GM19372 (cell line): ENCODE measurements around the gene LRFN3.
"Not testable (repeated sequence)": the region's sequence is repeated elsewhere in the genome, so short reads cannot be mapped to it uniquely, and the experiment has no call there.

Experiments used
- ATAC-seq: cut with Tn5 transposase; IDR thresholded peaks from one replicate; pipeline ENCODE4 v1.9.1; 2021; ENCODE audit warnings: mild to moderate bottlenecking, low read depth, moderate library complexity; ENCODE audit not compliant: unreplicated experiment

LRFN3 gene

DNA sequence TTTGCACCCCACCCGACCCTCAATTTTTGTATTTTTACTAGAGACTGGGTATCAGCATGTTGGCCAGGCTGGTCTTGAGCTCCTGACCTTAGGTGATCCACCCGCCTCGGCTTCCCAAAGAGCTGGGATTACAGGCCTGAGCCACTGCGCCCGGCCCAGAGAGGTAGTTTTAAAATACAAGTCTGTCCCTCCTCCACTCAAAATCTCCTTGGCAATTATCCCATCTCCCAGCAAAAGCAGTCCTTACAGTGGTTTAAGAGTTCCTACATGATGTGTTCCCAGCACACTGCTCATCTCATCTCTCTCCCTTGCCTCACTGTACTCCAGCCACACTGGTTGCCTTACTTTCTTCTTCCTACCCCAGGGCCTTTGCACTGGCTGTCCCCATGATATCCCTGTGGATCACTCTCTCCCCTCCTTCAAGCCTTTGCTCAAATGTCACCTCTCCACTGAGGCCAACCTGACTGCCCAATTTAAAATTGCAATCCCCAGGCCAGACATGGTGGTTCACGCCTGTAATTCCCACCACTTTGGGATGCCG lies 24.3 kb downstream of the LRFN3 start:
- no peak for ATAC-seq

DNA sequence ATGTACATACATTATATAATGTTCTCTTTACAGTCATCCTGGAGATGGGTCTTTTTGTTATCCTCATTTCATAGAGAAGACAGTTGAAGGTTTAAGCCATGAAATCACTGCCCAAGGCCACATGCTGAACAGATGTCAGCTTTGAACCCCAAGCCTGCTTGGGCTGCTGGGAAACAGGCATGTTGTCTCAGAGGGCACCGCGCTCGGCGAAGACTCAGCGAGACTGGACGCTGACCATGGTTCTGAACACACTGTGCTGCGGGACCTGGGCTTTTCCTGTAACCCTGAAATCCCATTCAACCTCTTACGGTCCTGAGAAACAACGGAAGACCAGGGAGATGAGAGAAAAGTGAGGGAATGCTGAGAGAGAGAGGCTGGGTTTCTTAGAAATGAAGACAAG lies 27.3 kb downstream of the LRFN3 start:
- no peak for ATAC-seq

- no peak for ATAC-seq
These were observed 30.6 kb downstream of the LRFN3 start for GRCh38 chr19:35966771-35967170.

GRCh38 chr19:35973487-35973886 lies 37.3 kb downstream of the LRFN3 start:
- ATAC-seq = no peak

GRCh38 chr19:35975608-35976214 lies 39.5 kb downstream of the LRFN3 start:
- ATAC-seq = no peak

DNA sequence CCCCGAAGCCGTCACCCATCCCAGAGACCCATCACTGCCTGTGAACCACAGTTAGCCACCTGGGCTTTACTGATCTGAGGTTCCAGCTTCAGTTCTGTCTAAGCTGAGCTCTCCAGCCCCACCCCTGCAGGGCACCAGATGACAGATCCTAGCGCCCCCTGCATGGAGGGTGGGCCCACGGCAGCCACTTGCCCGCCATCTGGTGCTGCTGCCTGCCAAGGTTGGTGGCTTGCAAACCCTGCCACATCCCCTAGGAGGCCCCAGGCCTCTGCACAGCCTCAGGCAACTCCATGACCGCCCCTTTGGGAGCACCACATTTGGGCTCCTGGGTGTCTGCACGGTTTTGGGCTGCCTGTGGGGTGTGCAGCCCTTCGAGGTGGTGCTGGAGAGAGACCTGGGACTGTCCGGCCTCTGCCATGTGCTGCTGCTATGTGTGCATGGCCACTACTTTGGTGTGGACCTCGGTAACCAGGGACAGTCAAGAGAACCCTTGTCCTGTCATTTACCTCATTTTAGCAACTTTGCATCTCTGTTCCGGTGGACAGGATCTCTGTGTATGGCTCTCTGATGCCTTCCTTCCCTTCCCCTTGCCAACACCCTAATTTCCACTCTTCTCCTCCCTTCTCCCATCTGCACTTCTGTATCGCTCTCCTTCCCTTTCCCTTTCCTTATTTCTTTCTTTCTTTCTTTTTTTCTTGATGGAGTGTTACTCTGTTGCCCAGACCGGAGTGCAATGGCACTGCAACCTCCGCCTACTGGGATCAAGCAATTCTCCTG lies 41.5 kb downstream of the LRFN3 start:
- no peak for ATAC-seq

DNA sequence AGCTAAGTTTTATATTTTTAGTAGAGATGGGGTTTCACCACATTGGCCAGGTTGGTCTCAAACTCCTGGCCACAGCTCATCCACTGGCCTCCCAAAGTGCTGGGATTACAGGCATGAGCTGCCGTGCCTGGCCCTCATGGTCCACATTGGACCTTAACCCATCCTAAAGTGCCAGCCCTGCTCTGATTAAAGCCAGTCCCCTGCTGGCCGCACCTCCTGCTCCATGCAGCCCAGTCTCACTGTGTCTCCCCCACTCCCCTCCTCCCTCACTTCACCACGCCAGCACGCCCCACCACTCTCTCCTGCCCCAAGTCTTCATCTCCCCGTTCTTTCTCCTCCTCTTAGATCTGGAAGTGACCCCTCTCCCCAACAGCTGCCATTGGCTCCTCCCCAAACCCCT lies 42.1 kb downstream of the LRFN3 start:
- ATAC-seq = no peak

- ATAC-seq = no peak
These were observed 42.7 kb downstream of the LRFN3 start for GRCh38 chr19:35978832-35979365.

GRCh38 chr19:35980997-35981396 lies 44.8 kb downstream of the LRFN3 start:
- not testable (repeated sequence) for ATAC-seq

DNA sequence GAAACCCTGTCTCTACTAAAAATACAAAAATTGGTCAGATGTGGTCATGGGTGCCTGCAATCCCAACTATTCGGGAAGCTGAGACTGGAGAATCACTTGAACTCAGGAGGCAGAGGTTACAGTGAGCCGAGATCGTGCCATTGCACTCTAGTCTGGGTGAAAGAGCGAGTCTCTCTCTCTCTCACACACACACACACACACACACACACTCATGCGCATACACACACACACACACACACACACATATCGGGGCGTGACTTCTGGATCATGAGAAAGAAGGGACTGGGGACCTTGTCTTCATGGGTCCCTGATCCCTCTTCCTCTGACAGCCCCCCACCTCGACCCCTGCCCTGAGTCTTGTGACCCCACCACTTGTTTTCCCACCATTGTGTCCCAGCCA lies 47.0 kb downstream of the LRFN3 start:
- no peak for ATAC-seq

DNA sequence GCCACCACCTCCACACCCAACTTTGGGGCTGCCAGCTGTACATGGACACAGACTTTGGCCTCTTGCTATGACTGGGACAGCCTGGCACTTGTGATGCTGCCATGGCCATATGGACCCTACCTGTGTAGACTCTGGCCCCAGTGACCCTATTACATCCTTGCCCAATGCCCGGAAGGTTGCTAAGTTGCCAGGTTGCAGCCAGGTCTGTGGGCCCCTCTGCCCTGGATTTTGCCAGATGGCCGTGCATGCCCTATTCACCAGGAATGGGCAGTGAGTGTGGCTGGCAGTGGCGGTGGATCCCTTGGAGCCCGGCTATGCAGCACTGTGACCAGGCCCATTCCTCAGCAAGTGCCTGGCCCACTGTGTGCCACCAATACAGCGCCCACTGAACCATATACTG lies 49.9 kb downstream of the LRFN3 start:
- no peak for ATAC-seq

DNA sequence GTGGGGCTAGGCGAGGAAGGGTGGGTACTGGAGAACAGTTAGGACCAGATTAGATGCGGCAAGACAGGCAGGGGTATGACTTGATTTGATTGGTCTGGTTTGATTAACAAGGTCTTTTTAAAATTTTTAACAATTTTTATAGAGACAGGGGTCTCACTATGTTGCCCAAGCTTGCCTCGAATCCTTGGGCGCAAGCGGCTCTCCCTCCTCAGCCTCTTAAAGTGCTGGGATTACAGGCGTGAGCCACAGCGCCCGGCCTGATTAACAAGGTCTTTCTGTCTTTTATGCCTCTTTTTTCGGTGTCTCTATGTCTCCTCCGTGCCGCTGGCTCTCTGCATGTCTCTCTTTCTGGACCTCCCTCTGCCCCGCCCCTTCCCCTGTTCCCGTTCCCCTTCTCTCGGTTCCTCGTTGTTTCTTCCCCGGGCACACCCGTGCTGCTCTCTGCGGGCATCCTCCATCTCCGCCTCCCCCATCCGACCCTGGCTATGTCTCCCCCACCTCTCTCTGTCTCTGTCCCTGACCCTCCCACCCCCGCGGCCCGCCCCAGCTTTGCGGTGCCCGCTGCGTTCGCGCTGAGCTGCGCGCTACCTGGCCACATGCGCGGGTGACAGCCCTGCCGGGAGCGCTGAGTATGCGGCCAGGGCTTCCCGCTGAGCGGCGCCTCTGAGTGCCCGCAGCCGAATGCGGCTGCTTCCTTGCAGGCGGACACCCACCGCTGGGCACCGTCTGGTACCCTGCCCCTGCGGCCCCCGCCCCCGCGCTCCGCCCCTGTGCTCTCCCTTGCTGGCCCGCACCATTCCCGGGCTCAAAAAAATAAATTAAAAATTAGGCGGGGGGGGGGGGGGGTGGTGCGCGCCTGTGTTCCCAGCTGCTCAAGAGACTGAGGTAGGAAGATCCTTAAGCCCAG lies 50.7 kb downstream of the LRFN3 start:
- ATAC-seq = no peak

DNA sequence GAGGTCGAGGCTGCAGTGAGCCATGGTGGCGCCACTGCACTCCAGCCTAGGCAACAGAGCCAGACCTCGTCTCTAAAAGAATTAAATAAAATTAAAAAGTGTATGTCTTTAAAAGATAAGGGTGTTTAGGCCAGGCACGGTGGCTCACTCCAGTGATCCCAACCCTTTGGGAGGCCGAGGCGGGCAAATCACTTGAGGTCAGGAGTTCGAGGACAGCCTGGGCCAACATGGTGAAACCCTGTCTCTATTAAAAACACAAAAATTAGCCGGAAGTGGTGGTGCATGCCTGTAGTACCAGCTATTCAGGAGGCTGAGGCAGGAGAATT lies 51.4 kb downstream of the LRFN3 start:
- no peak for ATAC-seq

DNA sequence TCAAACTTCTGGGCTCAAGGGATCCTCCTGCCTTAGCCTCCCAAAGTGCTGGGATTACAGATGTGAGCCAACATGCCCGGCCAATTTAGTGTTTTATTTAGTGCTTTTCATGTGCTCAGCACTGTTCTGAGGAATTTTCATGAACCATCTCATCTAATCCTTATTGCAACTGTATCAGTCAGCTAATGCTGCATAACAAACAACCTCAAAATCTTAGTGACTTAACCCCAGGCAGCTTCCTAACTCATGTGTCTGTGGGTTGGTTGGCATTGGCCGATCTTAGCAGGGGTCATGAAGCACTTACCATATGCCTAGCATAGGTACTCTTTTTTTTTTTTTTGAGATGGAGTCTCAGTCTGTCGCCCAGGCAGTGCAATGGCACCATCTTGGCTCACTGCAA lies 52.6 kb downstream of the LRFN3 start:
- no peak for ATAC-seq

GRCh38 chr19:35990156-35990555 lies 54.0 kb downstream of the LRFN3 start:
- ATAC-seq = no peak

DNA sequence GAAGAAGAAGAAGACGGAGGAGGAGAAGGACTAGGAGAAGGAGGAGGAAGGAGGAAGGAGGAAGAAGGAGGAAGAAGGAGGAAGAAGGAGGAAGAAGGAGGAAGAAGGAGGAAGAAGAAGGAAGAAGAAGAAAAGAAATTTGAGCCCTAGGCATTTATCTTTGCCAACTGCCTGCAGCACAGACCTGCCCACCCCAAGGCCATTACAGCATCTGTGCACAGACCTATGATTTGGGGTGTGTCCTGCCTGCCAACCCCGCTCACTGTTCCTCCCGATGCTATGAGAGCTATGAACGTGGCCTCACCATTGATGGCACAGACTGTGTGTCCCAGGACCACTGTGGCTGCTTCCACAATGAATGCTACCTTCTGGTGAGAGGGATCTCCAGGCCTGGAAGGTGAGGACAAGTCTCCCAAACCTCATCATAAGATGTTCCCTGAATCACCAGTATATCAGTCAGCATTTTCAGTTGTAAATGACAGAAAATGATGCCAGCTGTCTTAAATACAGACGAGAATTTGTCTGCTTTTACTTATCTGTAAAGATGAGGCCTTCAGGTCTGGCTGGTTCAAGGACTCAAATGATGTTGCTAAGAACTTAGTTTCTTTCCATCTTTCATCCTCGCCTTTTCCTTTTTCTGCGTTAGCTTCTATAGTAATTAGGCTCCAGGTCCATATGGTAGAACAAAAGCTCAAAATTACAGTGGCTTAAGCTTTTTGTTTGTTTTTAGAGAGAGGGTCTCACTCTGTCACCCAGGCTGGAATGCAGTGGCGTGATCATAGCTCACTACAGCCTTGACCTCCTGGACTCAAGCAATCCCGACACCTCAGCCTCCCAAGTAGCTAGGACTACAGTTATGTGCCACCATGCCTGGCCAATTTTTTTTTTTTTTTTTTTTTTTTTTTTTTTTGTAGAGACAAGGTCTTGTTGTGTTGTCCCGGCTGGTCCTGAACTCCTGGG lies 54.9 kb downstream of the LRFN3 start:
- no peak for ATAC-seq

- ATAC-seq = no peak
These were observed 55.7 kb downstream of the LRFN3 start for GRCh38 chr19:35991731-35992450.

DNA sequence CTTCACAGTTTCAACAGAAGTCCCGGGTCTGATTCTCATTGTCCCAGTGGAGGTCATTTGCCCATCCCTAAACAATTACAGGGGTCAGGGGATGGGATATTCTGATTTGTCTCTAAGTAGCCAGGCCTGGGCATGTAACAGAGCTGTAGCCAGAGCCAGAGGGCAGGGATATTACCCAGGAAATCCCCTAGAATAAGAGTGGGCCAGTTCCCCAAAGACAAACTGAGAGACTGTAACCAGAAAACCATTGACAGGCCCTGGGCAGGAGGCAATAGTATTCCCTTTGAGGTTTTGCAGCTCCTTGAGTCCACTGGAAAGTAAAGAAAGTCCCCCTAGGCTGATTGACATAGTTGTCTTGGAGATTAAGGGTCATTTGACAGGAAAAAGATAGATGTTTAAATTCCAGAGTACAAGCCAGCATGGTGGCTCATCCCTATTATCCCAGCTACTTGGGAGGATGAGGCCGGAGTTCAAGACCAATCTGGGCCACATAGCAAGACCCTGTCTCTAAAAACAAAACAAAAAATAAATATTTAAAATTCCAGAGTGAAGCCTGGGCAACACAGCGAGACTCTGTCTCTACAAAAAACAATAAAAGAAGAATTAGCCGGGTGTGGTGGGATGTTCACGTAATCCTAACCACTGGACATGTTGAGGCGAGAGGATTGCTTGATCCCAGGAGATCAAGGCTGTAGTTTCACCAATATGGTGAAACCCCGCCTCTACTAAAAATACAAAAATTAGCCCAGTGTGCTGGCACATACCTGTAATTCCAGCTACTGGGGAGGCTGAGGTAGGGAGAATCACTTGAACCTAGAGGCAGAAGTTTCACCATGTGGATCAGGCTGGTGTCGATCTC lies 57.0 kb downstream of the LRFN3 start:
- no peak for ATAC-seq
